Middle frontal gyrus (tissue), 1 donor: ENCODE results near the gene KDM2B.
"Not testable (repeated sequence)": the region's sequence is repeated elsewhere in the genome, so short reads cannot be mapped to it uniquely, and the experiment has no call there.

Source experiments
- DNase-seq: peaks from one replicate; pipeline ENCODE4 v3.0.0-alpha.2; 2015; ENCODE audit warnings: low spot score; ENCODE audit errors: extremely low spot score

Gene KDM2B

DNA sequence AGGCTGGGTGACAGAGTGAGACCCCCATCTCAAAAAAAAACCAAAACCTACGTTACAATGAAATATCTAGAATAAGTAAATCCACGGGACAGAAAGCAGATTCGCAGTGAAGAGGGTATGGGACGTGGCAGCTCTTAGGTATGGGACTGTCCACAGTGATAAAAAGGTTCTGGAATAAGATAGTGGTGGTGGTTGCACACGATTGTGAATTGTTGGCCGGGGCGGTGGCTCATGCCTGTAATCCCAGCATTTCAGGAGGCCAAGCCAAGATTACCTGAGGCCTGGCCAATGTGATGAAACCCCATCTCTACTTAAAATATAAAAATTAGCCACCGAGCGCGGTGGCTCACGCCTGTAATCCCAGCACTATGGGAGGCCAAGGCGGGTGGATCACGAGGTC, 76.3 kb downstream of the KDM2B start:
- no peak for DNase-seq

DNA sequence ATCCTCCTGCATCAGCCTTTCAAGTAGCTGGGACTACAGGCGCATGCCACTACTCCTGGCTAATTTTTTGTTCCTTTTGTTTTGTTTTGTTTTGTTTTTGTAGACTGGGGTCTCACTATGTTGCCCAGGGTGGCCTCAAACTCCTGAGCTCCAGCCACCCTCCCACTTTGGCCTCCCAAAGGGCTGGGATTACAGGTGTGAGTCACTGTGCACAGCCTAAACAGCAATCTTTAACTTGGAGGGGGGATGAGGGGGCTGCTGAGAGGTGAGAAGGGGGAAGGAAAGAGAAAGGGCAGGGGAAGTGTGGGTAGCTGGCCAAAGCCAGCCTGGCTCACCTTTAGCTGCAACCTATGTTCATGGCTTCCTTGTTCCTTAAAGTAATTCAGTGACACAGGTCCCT, 77.4 kb downstream of the KDM2B start:
- no peak for DNase-seq

DNA sequence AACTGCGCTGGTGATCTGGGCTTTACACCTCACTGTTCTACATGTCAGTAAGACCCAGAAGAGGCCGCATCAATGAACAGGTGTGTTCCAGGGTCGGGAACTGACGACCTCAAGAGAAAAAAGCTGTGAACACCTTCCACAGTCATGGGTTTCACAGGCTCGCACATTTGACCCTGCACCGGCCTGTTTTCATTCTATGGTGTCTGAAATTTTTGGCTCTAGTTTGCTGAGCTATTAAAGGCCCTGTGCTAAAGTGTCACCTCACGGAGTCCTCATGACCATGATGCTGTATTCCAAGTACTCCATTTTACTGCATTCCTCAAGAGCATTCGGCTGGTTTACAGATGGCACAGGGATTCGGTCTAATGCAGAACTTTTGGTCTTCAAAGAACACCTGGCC, 78.9 kb downstream of the KDM2B start:
- DNase-seq = no peak

DNA sequence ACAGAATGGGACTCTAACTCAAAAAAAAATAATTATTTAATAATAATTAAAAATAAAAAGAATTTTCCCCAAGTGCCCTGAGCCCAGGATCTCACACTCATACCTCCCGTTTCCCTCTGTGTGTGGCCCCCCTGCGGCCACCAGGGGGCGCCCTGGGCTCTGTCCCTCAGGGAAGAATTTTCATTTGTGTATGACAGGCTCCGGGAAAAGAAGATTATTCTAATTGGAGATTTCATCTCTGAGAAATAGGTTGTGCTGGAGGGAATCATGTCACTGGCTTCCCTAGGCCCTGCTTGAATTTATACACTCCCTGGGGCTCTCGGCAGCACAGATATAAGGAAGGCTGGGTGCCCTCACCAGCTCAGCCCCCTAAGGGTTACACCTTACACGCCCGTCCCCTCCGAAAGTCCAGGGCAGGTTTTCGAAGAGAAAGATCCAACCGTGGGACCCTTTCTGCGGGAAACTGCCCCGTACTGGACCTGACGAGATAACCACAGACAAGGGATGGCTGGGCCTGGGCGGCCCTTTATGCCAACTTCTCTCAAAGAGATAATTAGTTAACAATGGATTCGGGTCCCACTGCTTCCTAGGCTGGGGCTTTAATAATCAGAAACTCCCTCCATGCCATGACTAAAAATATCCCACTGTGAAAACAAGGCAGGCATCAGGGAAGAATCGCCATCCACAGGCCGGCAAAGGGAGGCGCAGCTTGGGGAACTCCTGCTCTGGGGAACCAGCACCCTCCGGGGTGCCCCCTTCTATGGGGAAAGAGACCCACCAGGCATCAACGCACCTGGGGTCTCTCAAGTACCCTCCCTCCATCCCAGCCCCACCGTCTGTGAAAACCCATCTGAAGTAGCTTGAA, 80.7 kb downstream of the KDM2B start:
- peak; percentile 66 for DNase-seq

DNA sequence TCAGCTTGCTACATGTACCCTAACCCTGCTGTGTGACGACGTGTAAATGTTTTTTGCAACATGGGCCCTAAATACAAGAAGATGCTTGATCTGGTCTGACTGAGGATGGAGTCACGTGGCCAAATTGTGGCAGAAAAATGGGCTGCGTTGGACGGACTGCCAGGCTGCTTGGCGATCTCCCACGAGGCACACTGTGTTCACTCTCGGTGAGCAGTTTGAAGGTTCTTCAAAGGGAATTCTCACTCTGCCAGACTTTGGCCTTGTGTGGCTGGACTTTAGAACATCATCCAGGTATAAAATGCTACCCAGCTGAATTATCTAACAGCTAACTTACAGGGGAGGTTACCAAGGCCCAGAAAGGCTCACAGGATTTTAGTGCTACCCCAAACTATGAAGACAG, 85.1 kb downstream of the KDM2B start:
- DNase-seq = no peak

DNA sequence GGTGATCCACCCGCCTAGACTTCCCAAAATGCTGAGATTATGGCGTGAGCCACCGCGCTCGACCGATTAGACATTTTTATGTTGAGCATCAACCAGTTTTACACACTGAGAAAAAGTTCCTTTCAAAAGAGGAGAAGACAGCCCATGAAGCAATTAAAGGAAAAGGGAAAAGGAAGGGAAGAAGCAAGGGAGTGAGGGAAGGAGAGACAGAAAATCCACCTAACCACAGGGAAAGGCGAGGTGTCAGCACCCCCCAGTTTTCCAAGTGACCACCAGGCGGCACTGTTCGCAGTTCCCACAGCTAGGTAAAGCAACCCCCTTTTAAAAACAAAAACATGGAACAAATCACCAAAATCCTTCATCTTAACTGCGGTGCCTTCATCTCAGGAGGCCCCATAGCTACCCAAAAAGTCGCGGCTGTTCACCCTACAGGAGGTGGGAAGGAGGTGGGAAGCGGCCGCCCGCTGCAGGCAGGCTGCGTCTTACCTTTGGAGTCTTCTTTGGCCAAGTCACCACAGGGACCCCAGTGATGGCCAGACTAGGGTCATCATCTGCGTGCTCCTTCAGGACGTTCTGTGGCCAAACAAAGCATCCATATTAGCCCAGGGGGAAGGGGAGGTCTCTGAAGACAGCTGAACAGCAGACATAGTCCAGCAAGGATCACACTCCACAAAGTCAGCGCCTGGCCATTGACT, 86.6 kb downstream of the KDM2B start:
- no peak for DNase-seq

DNA sequence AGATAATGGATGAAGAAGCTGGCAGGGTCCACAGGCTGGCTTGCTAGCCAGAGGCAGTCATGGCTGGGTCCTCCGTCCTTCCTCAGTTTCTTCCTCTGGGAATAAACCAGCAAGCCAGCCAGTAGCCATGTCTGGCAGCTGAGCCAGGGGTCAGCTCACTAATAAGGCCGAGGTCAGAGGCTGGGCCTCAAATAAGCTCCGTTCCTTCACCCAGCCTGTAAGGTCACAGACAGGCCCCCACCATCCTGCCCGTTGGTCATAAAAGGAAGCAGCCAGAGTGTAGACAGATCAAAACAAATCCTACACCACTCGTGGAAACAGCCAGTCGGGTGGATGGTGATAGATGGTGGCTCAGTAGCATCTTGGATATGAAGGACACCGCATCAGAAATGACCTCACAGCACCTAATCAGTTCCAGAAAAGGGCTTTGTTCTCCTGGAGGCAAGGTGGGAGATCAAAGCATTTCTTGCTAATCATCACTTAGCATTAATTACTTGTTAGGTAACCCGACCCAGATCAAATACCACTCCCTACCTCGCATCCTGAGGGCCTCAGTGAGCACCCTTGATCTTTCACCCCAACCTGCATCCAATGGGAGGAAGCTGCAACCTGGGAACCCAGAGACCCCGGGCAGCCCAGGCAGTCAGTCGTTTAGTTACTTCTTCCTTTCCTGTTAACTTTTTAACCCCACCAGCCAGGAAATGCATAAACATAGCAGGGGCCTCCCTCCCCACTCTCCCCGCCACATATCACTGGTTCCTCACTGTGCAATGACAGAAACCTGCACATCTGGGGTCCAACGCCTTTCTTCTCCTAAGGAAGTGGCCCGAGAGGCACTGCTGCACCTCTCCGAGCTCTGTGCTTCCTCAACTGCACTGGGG, 90.2 kb downstream of the KDM2B start:
- DNase-seq = no peak

DNA sequence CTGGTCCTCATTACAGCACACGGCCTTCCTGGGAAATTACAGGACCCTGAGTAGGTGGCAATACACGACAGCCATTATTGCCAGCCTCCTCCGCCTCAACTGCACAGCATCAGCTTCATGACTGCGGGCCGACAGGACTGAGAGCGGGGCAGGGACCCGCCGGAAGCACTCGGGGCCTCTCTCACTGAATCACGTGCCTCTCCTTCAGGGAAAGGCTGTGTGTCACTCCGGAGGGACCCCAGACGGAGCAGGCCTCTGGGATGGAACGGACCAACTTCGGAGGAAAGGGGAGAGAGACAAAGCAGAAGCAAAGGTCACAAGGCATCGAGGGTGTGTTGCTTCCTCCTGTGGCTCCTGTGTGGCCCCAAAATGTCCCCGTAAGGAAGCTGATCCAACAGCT, 90.9 kb downstream of the KDM2B start:
- no peak for DNase-seq

DNA sequence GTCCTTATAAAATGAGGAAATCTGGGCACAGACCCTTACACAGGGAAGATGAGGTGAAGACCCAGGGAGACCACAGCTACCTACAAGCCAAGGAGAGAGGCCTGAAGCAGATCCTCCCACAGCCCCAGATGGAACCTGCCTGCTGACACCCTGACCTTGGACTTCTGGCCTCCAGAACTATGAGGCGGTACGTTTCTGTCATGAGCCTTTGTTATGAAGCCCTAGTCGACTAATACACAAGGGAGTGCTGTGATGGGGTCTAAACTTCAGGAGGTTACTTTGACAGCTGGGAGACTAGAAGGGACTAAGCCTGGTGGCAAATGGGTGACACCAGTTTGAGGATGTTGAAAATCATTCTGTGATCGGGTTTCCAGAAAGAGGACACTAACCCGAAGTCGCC, 95.9 kb downstream of the KDM2B start:
- no peak for DNase-seq

DNA sequence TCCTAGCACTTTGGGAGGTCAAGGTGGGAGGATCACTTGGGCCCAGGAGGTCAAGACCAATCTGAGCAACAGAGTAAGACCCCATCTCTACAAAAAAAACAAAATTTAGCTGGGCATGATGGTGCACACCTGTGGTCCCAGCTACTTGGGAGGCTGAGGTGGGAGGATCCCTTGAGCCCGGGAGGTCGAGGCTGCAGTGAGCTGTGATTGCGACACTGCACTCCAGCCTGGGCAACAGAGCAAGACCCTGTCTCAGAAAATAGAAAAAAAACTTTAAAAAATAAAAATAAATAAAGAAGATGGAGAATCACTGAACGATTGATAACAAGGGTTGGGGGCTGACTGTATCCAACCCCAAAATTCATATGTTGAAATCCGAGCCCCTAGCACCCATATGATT, 96.3 kb downstream of the KDM2B start:
- not testable (repeated sequence) for DNase-seq

DNA sequence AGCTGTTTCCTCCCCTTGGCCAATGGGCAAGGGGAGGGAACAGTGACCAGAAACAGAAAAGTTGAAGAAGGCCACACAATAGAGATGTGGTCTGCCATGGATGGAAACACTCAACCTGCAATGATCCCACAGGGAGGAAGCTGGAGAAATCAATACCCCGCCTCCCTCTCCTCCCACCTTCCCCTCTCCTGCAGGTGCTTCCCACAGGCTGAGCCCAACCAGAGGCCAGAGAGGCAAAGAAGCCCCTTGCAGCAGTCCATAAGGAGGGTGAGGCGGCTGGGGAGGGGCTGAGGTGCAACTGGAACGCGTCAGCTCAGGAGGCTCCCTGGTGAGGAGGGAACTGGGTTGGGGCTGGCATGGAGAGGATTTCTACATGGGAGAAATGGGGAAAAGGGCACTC, 96.9 kb downstream of the KDM2B start:
- no peak for DNase-seq

DNA sequence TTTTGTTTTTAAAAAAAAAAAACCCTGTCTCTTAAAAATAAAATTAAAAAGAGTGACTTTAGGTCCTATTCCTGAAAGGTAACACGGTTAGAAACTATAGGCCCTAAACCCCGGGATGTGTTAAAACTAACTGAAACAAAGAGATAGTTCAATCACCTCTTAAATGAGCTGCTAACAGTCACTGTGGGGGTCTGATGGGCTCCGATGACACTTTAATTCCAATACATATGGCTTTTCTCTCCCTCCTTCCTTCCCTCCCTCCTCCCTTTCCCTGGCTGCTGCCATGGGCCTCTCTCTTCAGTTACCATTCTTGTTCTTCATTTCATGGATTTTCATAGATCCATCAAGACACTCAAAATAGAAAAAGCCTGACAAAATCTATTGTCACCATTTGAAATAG, 104.3 kb downstream of the KDM2B start:
- no peak for DNase-seq

DNA sequence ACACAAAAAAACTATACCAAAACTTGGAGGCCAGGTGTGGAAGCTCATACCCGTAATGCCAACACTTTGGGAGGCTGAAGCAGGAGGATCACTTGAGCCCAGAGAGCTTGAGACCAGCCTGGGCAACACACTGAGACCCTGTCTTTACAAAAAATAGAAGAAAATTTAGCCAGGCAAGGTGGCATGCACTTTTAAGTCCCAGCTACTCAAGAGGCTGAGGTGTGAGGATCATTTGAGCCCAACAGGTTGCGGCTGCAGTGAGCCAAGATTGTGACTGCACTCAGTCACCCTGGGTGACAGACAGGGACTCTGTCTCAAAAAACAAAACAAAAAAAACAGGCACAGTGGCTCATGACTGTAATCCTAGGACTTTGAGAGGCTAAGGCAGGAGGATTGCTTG, 105.5 kb downstream of the KDM2B start:
- no peak for DNase-seq

DNA sequence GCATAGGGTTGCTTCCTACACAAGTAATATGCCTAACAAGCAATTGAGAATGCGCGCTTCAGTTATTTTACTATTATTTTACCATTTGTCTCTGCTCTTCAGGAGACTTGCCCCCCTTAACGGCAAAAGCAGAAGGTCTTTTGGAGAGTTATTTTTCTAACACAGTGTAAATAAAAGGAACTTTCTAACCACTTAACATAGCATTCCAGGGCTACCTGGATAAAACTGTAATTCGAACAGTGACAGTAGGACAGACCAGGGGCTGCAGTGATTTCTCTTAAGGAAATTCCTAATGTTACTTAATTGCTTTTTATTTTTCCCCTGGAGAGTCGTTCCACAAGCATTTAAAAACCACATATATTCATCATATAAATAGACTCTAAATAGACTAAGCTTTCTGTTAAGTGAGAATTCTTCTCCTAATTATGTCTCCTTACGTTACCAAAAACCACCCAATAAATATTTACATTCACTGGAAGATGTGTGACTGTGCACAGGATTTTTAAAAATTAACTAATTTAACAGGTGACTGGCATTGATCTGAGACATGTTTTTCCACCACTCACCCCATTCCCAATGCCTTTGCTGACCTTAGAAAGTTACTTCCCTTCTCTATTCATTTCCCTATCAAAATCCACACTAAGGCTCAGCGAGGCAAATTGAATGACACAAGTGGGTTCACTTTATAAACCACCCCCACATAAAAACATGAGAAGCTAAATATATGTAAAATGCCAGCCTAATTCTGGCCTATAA, 108.5 kb downstream of the KDM2B start:
- no peak for DNase-seq

DNA sequence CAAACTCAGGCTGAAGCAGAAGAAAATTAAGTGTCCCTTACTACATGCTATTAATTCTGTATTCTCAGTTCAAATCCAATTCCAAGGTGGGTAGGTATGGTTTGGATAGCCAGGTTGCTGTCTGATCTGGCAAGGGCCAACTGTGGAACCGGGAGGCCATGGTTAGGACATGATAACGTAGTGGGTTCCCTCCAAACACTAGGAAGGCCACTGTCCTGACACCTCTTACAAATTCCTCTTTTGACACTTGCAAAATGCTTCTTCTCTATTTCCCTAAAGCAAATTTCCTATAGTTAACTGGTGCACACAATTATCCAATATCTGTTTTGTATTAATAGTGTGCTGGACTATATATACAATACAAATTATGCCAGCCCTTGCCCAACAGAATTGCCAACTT, 110.1 kb downstream of the KDM2B start:
- no peak for DNase-seq

DNA sequence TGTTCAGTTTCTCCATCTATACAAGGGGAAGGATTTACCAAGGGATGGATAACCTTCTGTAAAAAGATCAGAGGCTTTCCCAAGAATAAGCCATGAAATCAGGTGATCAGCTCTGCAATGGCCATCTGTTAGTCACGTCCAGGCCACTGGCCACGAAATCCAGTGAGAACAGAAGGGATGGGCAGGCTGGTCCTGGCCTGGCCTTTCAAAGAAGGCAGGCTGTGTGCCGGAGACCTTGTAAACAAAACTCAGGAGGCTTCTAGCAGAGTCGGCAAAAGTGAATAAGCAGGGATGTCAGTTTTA, 112.4 kb downstream of the KDM2B start:
- no peak for DNase-seq

DNA sequence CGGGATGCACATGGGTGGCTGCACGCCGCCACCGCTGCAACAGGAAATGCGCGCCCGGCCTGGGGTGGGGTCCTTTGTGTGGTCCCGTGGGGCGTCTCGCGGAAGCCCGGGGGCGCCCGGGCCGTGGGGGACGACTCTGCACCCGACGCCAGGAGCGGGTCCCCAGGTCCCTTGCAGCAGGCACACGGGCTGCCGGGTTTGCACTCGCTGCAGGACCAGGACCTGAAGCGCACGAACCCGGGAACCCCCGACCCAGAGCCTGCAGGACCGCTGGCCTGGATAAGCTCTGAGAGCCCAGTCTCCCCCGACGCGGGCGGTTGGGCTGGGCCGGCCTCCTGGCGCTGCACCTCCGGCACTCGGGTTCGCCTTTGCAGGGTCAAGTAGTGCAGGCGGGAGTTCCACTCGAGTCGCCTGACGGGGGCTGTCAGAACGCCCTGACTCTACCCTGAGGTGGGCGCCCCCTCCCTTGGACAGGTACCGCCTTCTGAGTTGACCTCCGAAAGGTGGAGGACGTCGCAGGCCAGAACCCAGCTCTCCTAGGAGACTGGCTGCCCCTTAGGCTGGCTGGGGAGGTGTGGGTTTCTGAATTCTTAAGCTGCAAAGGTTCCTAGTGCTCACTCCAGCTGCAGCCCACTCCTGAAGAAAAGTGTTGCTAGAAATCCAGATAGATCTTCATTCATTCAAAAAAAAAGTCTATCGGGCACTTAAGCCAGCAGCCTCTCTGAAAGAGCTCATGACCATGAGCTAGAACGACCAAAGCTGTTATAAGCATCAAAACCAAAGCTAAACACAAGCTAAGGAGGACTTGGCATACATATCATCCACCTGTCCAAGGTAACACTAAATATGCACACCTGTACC, 113.0 kb downstream of the KDM2B start:
- no peak for DNase-seq

DNA sequence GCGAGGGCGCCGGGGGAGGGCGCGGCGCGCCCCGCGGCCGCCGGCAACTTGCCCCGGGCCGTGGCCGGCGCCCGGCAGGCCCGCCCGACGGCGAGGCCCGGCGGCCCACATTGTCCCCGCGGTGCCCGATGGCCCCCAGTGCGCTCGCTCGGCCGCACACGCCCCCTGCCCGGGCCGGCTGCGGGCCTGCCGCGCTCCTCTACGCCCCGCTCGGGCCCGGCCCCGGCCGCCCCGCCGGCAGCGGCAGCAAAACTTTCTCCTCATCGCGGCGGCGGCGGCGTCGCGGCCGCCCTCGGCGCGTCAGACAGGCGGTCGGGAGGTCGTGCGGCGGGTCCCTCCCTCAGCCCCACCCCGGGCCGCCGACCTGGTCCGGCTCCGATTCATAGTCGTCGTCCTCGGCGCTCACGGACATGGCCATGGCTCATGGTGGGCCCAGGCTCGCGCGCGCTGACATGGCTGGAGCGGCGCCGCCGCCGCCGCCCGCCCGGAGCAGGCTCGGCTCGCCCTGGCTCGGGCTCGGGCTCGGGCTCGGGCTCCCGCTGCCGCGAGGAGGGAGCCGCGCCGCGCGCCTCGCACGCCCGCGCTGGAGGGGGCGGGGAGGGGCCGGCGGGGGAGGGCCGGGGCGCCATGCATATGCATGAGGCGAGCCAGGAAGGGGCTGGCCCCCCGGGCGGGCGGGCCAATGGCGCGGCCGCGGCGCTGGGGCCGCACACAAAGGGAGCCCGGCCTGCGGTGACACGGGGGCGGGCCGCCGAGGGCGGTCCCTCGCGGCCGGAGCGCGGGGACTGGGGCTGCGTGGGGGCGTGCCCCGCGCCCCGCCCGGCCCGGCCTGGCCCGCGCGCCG, 113.8 kb downstream of the KDM2B start:
- peak; percentile 77 for DNase-seq

DNA sequence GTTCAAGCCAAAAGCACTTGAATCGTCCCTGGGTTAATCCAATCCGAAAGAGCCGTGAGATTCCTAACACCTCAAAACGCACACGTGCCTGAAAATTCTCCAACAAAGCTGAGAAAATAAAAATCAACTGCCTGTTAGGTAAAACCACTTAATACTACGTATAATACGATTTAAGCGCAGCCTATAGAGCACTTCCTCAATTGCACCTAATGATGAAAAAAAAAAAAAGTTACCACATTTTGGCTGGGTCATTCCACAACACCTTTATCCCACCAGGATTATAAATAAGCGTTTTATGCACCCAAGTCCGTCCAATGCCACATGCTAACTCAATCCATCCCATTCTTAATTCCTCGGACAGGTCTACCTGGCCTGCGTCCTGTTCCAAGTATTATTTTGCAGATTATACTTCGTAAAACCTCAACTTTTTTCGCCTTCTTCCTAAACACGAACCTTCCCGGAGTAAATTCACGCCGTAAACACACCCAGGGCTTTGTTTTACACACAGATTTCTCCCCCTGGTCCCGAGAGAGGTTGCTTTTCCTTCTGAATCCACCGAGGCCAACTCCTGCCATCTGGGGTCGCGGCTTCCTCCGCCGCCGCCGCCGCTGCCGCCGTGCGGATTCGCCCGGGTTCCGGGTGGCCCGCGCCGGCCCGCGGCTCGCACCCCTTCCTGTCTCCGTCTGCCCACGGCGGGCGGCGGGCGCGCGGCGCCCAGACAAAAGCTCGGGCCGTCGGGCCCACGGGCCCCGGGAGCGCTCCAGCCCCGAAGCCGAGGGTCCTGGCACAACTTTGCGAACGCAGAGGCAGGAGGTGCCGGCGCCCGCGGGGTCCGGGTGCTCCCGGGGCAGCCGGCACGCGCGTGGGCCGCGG, 114.7 kb downstream of the KDM2B start:
- no peak for DNase-seq
